ENCODE data around the gene XIRP2. TPM values are rescaled to one million over a fixed set of nuclear protein-coding genes. Genes with fewer than 3 reads are reported as not detected.

XIRP2 gene
- total RNA-seq, 1 experiment from 2014 or later, result not detected

GRCh38 chr2:167249197-167249596 lies 360.9 kb downstream of the XIRP2 start:
- Mint-ChIP-seq H3K27ac (ENCODE audit: low read depth, unreplicated experiment) (no peak overlapping the region), H3K4me1 (ENCODE audit: insufficient read depth, unreplicated experiment) (no peaks in the 10 kb centered on the region), H3K4me3 (ENCODE audit: unreplicated experiment) (no peak overlapping the region), H3K9me3 (ENCODE audit: unreplicated experiment) (no peaks in the 10 kb centered on the region), H3K36me3 (ENCODE audit: insufficient read depth, unreplicated experiment) (no peaks in the 10 kb centered on the region), H3K27me3 (ENCODE audit: insufficient read depth, unreplicated experiment) (no peaks in the 10 kb centered on the region)
- ChIA-PET POLR2A (no interaction called here), CTCF (interaction anchor here (0.7 kb wide), 1 partner anchor 870 kb away, joined by 3 read pairs; no protein-coding TSS in a partner anchor)
- intact Hi-C loops (cut with micrococcal nuclease), result no loop called here
- TF ChIP-seq, protein P1, sequence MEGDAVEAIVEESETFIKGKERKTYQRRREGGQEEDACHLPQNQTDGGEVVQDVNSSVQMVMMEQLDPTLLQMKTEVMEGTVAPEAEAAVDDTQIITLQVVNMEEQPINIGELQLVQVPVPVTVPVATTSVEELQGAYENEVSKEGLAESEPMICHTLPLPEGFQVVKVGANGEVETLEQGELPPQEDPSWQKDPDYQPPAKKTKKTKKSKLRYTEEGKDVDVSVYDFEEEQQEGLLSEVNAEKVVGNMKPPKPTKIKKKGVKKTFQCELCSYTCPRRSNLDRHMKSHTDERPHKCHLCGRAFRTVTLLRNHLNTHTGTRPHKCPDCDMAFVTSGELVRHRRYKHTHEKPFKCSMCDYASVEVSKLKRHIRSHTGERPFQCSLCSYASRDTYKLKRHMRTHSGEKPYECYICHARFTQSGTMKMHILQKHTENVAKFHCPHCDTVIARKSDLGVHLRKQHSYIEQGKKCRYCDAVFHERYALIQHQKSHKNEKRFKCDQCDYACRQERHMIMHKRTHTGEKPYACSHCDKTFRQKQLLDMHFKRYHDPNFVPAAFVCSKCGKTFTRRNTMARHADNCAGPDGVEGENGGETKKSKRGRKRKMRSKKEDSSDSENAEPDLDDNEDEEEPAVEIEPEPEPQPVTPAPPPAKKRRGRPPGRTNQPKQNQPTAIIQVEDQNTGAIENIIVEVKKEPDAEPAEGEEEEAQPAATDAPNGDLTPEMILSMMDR (IDR thresholded peaks at IDR 0.05; ENCODE audit: unreplicated experiment), result no peak
- no peak for DNase-seq (ENCODE audit: unreplicated experiment)
- BruUV-seq (replicated peaks), result no TSS peak

- DNase-seq (ENCODE audit: unreplicated experiment), result no peak
- CTCF ChIA-PET, result interaction anchor here (1.0 to 1.4 kb wide), 2 partner anchors 11 to 128 kb away, joined by 4 to 5 read pairs; no protein-coding TSS in a partner anchor
- intact Hi-C loops (cut with micrococcal nuclease), result no loop called here
- Mint-ChIP-seq H3K4me3 (ENCODE audit: unreplicated experiment) (no peak overlapping the region), H3K36me3 (ENCODE audit: insufficient read depth, unreplicated experiment) (no peaks in the 10 kb centered on the region), H3K9me3 (ENCODE audit: unreplicated experiment) (no peaks in the 10 kb centered on the region), H3K4me1 (ENCODE audit: insufficient read depth, unreplicated experiment) (no peaks in the 10 kb centered on the region), H3K27me3 (ENCODE audit: insufficient read depth, unreplicated experiment) (peaks cover 38% of the 10 kb centered on the region), H3K27ac (ENCODE audit: low read depth, unreplicated experiment) (no peak overlapping the region)
- POLR2A ChIA-PET, result no interaction called here
- TF ChIP-seq, protein P1 (IDR thresholded peaks at IDR 0.05; ENCODE audit: unreplicated experiment), result no peak
- no TSS peak for BruUV-seq (replicated peaks)
Observed at GRCh38 chr2:167253025-167253424, 364.7 kb downstream of the XIRP2 start.

- no peak overlapping the region for H3K27ac Mint-ChIP-seq (ENCODE audit: low read depth, unreplicated experiment)
- ChIA-PET POLR2A (interaction anchor here (0.6 to 1.2 kb wide), 2 partner anchors 107 to 607 kb away, joined by 3 read pairs; no protein-coding TSS in a partner anchor), CTCF (no interaction called here)
- H3K36me3 Mint-ChIP-seq (ENCODE audit: insufficient read depth, unreplicated experiment), result no peaks in the 10 kb centered on the region
- H3K4me1 Mint-ChIP-seq (ENCODE audit: insufficient read depth, unreplicated experiment), result no peaks in the 10 kb centered on the region
- TF ChIP-seq, protein P1 (IDR thresholded peaks at IDR 0.05; ENCODE audit: unreplicated experiment), result no peak
- no peak for DNase-seq (ENCODE audit: unreplicated experiment)
- no peak overlapping the region for H3K4me3 Mint-ChIP-seq (ENCODE audit: unreplicated experiment)
- no peaks in the 10 kb centered on the region for H3K9me3 Mint-ChIP-seq (ENCODE audit: unreplicated experiment)
- intact Hi-C loops (cut with micrococcal nuclease), result no loop called here
- no TSS peak for BruUV-seq (replicated peaks)
- peaks cover 54% of the 10 kb centered on the region for H3K27me3 Mint-ChIP-seq (ENCODE audit: insufficient read depth, unreplicated experiment)
Observed at GRCh38 chr2:167254721-167255120, 366.4 kb downstream of the XIRP2 start.

DNA sequence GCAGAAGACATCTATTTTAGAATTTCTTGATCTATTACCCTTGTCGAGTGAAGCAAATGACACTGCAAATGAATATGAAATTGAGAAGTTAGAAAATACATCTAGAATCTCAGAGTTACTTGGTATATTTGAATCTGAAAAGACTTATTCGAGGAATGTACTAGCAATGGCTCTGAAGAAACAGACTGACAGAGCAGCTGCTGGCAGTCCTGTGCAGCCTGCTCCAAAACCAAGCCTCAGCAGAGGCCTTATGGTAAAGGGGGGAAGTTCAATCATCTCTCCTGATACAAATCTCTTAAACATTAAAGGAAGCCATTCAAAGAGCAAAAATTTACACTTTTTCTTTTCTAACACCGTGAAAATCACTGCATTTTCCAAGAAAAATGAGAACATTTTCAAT lies 370.4 kb downstream of the XIRP2 start:
- H3K4me3 Mint-ChIP-seq (ENCODE audit: unreplicated experiment), result no peak overlapping the region
- ChIA-PET CTCF (interaction anchor here (0.8 kb wide), 1 partner anchor 861 kb away, joined by 4 read pairs; no protein-coding TSS in a partner anchor), POLR2A (no interaction called here)
- no TSS peak for BruUV-seq (replicated peaks)
- DNase-seq (ENCODE audit: unreplicated experiment), result no peak
- H3K36me3 Mint-ChIP-seq (ENCODE audit: insufficient read depth, unreplicated experiment), result no peaks in the 10 kb centered on the region
- H3K4me1 Mint-ChIP-seq (ENCODE audit: insufficient read depth, unreplicated experiment), result no peaks in the 10 kb centered on the region
- no peaks in the 10 kb centered on the region for H3K9me3 Mint-ChIP-seq (ENCODE audit: unreplicated experiment)
- peaks cover 87% of the 10 kb centered on the region for H3K27me3 Mint-ChIP-seq (ENCODE audit: insufficient read depth, unreplicated experiment)
- intact Hi-C loops (cut with micrococcal nuclease), result no loop called here
- TF ChIP-seq, protein P1 (IDR thresholded peaks at IDR 0.05; ENCODE audit: unreplicated experiment), result no peak
- H3K27ac Mint-ChIP-seq (ENCODE audit: low read depth, unreplicated experiment), result no peak overlapping the region

Data from MCF 10A (cell line).